Mesendoderm (in vitro differentiated cells): Measurements from ENCODE around the gene THOP1.

Experiments
- DNase-seq: peaks from one replicate; pipeline ENCODE4 v3.0.0; 2013
- H2AK5ac ChIP-seq: 2 replicates; pipeline ENCODE4 v1.6.1; 2013; ENCODE audit warnings: low read length, inconsistent platforms
- H2BK120ac ChIP-seq: 2 replicates; pipeline ENCODE4 v1.6.1; 2013; ENCODE audit warnings: low read depth, mild to moderate bottlenecking, low read length, moderate library complexity, mixed read lengths
- H2BK15ac ChIP-seq: replicated peaks from 2 replicates; pipeline ENCODE4 v1.6.1; 2013; ENCODE audit warnings: low read depth, mild to moderate bottlenecking, moderate library complexity
- H2BK5ac ChIP-seq: 2 replicates; pipeline ENCODE4 v1.6.1; 2013; ENCODE audit warnings: low read length, inconsistent platforms
- H3K18ac ChIP-seq: 2 replicates; pipeline ENCODE4 v1.6.1; 2013; ENCODE audit warnings: mild to moderate bottlenecking, low read length, mixed read lengths
- H3K23ac ChIP-seq: one replicate; pipeline ENCODE4 v1.6.1; 2013; ENCODE audit warnings: low read length
- H3K27ac ChIP-seq: 2 replicates; pipeline ENCODE4 v1.5.1; 2013; ENCODE audit warnings: low read depth, mild to moderate bottlenecking, inconsistent platforms, low read length, moderate library complexity
- H3K27me3 ChIP-seq: 2 replicates; pipeline ENCODE4 v1.6.1; 2013; ENCODE audit warnings: low read length, control low read depth, mild to moderate bottlenecking, inconsistent platforms; ENCODE audit not compliant: insufficient read depth, poor library complexity
- H3K36me3 ChIP-seq: 2 replicates; pipeline ENCODE4 v1.6.1; 2013; ENCODE audit warnings: low read length, inconsistent platforms; ENCODE audit not compliant: control insufficient read depth, insufficient read depth
- H3K4ac ChIP-seq: one replicate; pipeline ENCODE4 v1.6.1; 2013; ENCODE audit warnings: low read depth, mild to moderate bottlenecking, low read length, moderate library complexity
- H3K4me1 ChIP-seq: 2 replicates; pipeline ENCODE4 v1.6.1; 2013; ENCODE audit warnings: low read depth, low read length, inconsistent platforms; ENCODE audit not compliant: control insufficient read depth
- H3K4me2 ChIP-seq: 2 replicates; pipeline ENCODE4 v1.6.1; 2013; ENCODE audit warnings: low read length
- H3K4me3 ChIP-seq: 2 replicates; pipeline ENCODE4 v1.5.1; 2013; ENCODE audit warnings: mild to moderate bottlenecking, low read length
- H3K56ac ChIP-seq: one replicate; pipeline ENCODE4 v1.6.1; 2013; ENCODE audit warnings: low read length
- H3K79me1 ChIP-seq: 2 replicates; pipeline ENCODE4 v1.6.1; 2013; ENCODE audit warnings: low read length, inconsistent platforms
- H3K79me2 ChIP-seq: 2 replicates; pipeline ENCODE4 v1.6.1; 2013; ENCODE audit warnings: mild to moderate bottlenecking, low read length; ENCODE audit not compliant: control insufficient read depth, insufficient read depth
- H3K9ac ChIP-seq: 2 replicates; pipeline ENCODE4 v1.6.1; 2013; ENCODE audit warnings: low read length, inconsistent platforms
- H4K5ac ChIP-seq: one replicate; pipeline ENCODE4 v1.6.1; 2013; ENCODE audit warnings: low read length
- H4K8ac ChIP-seq: one replicate; pipeline ENCODE4 v1.6.1; 2013; ENCODE audit warnings: low read depth, mild to moderate bottlenecking, control low read depth, low read length, moderate library complexity
- WGBS: extraction: QIAGEN DNeasy Blood & Tissue Kit; methylation state at CpG from one replicate; pipeline ENCODE4 v1.1.7; 2013; ENCODE audit warnings: low lambda C conversion rate, missing lambda C conversion rate; ENCODE audit not compliant: insufficient coverage; ENCODE audit errors: extremely low coverage; 5-methylcytosine and 5-hydroxymethylcytosine counted together

The THOP1 gene

DNA sequence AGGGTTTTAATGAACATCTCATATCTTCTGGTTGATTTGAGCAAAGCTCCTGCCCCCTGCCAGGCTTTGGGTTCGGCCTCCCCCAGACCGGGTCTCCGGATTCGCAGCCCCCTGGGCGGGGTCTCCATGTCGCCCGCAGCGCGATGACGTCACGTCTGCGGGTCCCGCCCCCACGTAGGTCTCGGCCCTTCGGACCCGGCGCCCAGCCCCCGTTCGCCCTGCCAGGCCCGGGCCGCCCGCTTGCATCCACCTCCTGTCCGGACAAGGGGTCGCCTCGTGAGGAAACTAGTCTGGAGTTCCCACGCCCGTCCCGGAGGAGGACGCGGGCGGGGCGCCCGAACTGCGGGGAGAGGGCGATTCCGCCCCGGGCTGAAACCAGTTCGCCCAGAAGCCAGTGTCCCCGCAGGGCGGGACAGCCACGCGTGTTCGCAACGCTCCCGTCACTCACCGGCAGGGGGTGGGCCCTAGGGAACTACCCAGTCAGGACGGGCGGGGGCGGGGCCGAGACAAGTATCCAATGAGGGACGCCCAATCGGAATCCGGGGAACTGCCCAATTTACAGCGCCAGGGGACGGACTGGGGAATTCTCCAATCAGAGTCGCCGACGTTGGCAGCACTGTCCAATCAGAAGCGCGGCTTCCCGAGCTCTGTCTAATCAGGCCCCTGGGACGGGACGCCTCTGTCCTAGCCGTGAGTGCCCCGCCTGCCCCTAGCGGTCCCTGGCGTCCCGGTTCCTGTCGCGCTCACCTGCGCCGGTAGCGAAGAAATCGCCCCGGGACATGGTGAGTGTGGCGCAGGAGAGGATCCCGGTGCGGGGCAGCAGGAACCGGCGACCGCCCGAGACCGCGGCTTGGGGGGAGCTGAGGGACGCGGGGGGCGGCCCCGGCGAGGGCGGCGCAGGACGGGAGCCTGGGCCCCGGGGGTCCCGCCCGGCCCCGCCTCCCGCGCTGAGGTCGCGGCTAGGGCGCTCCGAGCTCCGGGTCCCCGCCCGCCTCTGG is 55.8 kb downstream of the THOP1 start, which contains the start of gene ZNF555:
Gene ZNF555 (plus strand): TSS at position 682 of the 998 bp plus-strand sequence. CDS start 98 bp downstream, at position 780.
- Histone ChIP-seq H2BK15ac (no peak within 1 kb of the TSS), H3K27ac (peak within 1 kb of the TSS; percentile 71), H3K36me3 (no peaks in the 10 kb centered on the region), H3K4me3 (peak within 1 kb of the TSS; percentile 73), H3K18ac (peak within 1 kb of the TSS; percentile 56), H2BK5ac (no peak within 1 kb of the TSS), H3K23ac (no peak within 1 kb of the TSS), H3K27me3 (peaks cover 1% of the 10 kb centered on the region), H2AK5ac (no peak within 1 kb of the TSS), H4K5ac (no peak within 1 kb of the TSS), H3K9ac (peak within 1 kb of the TSS; percentile 80), H3K79me1 (no peaks in the 10 kb centered on the region), H2BK120ac (no peak within 1 kb of the TSS), H4K8ac (peak within 1 kb of the TSS; percentile 90), H3K79me2 (no peaks in the 10 kb centered on the region), H3K56ac (peak within 1 kb of the TSS; percentile 89), H3K4ac (peak within 1 kb of the TSS; percentile 62), H3K4me2 (peak within 1 kb of the TSS; percentile 67), H3K4me1 (no peaks in the 10 kb centered on the region)
- no CpG with 5 or more reads among the region's 106 CpGs for WGBS
- DNase-seq = peak; percentile 99

DNA sequence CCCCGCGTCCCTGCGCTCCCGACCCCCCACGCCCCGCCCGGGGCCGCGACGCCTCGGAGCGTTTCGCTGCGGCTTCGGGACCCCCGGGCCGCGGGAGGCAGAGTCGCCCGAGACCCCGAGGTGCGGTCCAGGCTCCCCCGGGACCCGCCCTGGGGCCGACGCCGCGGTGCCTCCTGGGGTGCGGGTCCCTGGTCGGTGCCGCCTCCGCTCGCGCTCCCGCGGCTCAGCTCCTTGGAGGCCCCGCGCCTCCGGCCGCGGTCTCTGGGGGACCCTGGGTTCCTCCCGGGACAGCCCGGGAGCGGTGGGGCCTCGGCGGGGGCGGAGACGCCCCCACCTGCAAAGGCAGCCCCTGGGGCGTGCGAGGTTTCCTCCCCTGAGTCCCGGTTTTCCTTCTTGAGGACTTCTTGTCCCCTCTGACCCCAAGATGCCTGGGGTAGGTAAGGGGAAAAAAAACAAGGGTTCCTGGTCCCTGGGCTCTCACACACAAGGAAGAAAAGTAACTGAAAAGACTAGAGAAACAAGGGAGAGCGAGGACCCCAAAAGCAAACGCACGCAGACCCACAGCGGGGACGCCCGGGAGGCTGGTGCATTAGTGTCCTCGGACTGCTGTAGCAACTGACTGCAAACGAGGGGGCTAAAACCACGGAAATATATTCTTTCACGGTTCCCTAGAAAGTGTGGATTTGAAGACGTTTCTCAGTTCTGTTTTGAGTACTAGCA is 56.7 kb downstream of the THOP1 start:
- H3K27ac ChIP-seq = no peak overlapping the region
- H2BK15ac ChIP-seq = no peak overlapping the region
- peak overlapping the region; percentile 62 for H3K4me2 ChIP-seq
- H4K5ac ChIP-seq = no peak overlapping the region
- no peaks in the 10 kb centered on the region for H3K36me3 ChIP-seq
- H3K4me3 ChIP-seq = peak overlapping the region; percentile 73
- DNase-seq = no peak
- no CpG with 5 or more reads among the region's 62 CpGs for WGBS
- H2AK5ac ChIP-seq = no peak overlapping the region
- peak overlapping the region; percentile 80 for H3K9ac ChIP-seq
- H3K4me1 ChIP-seq = no peaks in the 10 kb centered on the region
- peaks cover 1% of the 10 kb centered on the region for H3K27me3 ChIP-seq
- H3K79me1 ChIP-seq = no peaks in the 10 kb centered on the region
- H3K56ac ChIP-seq = peak overlapping the region; percentile 89
- H3K4ac ChIP-seq = peak overlapping the region; percentile 62
- no peak overlapping the region for H4K8ac ChIP-seq
- no peak overlapping the region for H2BK120ac ChIP-seq
- H3K23ac ChIP-seq = no peak overlapping the region
- peak overlapping the region; percentile 46 for H3K18ac ChIP-seq
- H3K79me2 ChIP-seq = no peaks in the 10 kb centered on the region
- H2BK5ac ChIP-seq = no peak overlapping the region

DNA sequence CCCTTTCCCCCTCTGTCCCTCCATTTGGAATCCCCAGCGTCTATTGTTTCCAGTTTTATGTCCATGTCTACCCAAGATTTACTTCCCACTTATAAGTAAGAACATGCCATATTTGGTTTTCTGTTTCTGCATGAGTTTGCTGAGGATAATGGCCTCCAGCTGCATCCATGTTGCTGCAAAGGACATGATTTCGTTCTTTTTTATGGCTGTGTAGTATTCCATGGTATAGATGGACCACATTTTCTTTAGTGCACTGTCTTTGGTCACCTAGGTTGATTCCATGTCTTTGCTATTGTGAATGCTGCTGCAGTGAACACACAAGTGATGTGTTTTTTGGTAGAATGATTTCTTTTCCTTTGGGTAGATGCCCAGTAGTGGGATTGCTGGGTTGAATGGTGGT is 59.8 kb downstream of the THOP1 start:
- WGBS = no CpG with 5 or more reads among the region's 2 CpGs
- DNase-seq = no peak
- Histone ChIP-seq H4K5ac (no peak overlapping the region), H3K36me3 (no peaks in the 10 kb centered on the region), H3K27ac (no peak overlapping the region), H3K4me1 (no peaks in the 10 kb centered on the region), H3K23ac (no peak overlapping the region), H3K9ac (no peak overlapping the region), H3K56ac (no peak overlapping the region), H3K18ac (no peak overlapping the region), H3K79me1 (no peaks in the 10 kb centered on the region), H2BK120ac (no peak overlapping the region), H3K27me3 (peaks cover 1% of the 10 kb centered on the region), H2AK5ac (no peak overlapping the region), H4K8ac (no peak overlapping the region), H3K4me3 (no peak overlapping the region), H3K4ac (no peak overlapping the region), H2BK15ac (no peak overlapping the region), H3K4me2 (no peak overlapping the region), H3K79me2 (no peaks in the 10 kb centered on the region), H2BK5ac (no peak overlapping the region)

DNA sequence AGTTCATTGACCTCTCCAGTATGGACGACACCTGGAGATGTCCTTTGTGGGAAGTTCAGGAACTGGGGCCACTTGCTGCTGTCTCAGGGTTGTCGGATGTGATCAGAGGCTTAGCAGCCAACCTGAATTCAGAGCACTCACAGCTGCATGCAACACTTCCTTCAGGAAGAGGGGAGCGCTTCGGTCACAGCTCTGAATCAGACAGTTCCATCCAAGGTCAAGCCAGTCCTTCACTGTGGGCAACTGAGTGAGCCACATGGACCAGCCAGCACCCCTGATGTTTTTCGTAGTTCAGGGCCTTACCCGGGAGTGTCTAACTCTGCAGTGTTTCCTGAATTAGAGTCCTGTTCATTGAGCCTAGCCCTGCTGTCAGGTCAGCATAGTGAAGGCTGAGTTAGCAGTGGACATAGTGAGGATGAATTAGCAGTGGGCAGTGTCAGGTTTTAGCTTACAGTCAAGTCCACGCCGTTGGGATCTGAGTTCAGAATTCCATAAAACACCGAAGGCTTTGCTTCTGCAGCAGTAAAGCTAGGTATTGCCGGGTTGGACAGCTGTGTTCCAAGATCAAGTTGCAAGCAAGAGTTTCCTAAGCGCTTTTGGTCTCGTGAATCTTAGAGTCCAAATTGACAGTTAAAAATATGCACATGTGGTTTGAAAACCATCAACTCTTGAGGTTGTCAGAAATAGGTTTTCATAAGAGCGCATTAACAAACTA is 61.0 kb downstream of the THOP1 start:
- Histone ChIP-seq H4K8ac (no peak overlapping the region), H3K9ac (no peak overlapping the region), H3K79me2 (no peaks in the 10 kb centered on the region), H3K4me2 (no peak overlapping the region), H3K56ac (no peak overlapping the region), H2BK15ac (no peak overlapping the region), H2BK5ac (no peak overlapping the region), H3K27ac (no peak overlapping the region), H2AK5ac (no peak overlapping the region), H2BK120ac (no peak overlapping the region), H3K36me3 (no peaks in the 10 kb centered on the region), H3K23ac (no peak overlapping the region), H3K4ac (no peak overlapping the region), H3K18ac (no peak overlapping the region), H3K79me1 (no peaks in the 10 kb centered on the region), H3K27me3 (peaks cover 1% of the 10 kb centered on the region), H3K4me3 (no peak overlapping the region), H3K4me1 (no peaks in the 10 kb centered on the region), H4K5ac (no peak overlapping the region)
- no peak for DNase-seq
- no CpG with 5 or more reads among the region's 13 CpGs for WGBS

DNA sequence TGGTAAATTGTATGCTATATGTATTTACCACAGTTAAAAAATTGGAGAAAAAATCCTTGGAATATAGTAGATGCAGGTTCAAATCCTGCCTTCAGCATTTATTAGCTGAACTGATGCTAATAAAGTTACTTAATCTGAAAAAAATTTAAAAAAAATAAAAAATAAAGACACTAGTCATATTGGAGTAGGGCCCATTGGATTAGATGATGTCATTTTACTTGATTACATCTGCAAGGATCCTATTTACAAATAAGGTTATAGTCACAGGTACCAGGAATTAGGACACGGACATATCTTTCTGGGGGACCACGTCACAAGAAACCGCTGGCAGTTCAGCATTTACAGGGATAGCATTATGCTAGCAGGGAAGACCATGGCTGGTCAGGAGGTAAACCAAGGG is 62.2 kb downstream of the THOP1 start:
- no CpG with 5 or more reads among the region's 3 CpGs for WGBS
- Histone ChIP-seq H3K4ac (no peak overlapping the region), H3K36me3 (peaks cover 3% of the 10 kb centered on the region), H3K4me3 (no peak overlapping the region), H4K5ac (no peak overlapping the region), H3K23ac (no peak overlapping the region), H2BK15ac (no peak overlapping the region), H3K79me1 (no peaks in the 10 kb centered on the region), H4K8ac (no peak overlapping the region), H2BK120ac (no peak overlapping the region), H3K9ac (no peak overlapping the region), H3K18ac (no peak overlapping the region), H3K4me2 (no peak overlapping the region), H3K56ac (no peak overlapping the region), H3K79me2 (no peaks in the 10 kb centered on the region), H3K27ac (no peak overlapping the region), H3K27me3 (no peaks in the 10 kb centered on the region), H2BK5ac (no peak overlapping the region), H2AK5ac (no peak overlapping the region), H3K4me1 (no peaks in the 10 kb centered on the region)
- DNase-seq = no peak
